GM12801 (cell line): ENCODE results near the gene ZNF280C.

Experiments
- TF ChIP-seq, protein P1 (sequence below): IDR thresholded peaks from one replicate; pipeline ENCODE4 v1.5.1; 2011; ENCODE audit warnings: control low read depth; ENCODE audit not compliant: insufficient read length; ENCODE audit errors: extremely low read depth

The ZNF280C gene

DNA sequence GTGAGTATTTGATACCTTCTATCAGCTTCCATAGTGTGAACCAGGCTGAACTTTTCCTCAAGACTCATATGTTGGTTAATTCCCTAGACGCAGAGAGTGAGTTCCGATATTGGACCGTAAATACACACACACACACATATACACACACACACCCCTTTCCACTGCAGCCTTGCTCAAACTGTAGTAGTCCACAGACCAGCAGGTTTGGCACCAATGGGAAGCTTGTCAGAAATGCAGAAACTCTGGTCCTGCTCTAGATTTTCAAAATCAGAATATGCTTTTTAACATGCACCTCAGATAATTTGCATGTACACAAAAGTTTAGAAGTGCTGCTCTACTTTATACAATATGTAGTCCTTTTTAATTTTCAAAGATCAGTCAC, 27.6 kb upstream of the ZNF280C start:
- TF ChIP-seq, protein P1, sequence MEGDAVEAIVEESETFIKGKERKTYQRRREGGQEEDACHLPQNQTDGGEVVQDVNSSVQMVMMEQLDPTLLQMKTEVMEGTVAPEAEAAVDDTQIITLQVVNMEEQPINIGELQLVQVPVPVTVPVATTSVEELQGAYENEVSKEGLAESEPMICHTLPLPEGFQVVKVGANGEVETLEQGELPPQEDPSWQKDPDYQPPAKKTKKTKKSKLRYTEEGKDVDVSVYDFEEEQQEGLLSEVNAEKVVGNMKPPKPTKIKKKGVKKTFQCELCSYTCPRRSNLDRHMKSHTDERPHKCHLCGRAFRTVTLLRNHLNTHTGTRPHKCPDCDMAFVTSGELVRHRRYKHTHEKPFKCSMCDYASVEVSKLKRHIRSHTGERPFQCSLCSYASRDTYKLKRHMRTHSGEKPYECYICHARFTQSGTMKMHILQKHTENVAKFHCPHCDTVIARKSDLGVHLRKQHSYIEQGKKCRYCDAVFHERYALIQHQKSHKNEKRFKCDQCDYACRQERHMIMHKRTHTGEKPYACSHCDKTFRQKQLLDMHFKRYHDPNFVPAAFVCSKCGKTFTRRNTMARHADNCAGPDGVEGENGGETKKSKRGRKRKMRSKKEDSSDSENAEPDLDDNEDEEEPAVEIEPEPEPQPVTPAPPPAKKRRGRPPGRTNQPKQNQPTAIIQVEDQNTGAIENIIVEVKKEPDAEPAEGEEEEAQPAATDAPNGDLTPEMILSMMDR, result no peak

DNA sequence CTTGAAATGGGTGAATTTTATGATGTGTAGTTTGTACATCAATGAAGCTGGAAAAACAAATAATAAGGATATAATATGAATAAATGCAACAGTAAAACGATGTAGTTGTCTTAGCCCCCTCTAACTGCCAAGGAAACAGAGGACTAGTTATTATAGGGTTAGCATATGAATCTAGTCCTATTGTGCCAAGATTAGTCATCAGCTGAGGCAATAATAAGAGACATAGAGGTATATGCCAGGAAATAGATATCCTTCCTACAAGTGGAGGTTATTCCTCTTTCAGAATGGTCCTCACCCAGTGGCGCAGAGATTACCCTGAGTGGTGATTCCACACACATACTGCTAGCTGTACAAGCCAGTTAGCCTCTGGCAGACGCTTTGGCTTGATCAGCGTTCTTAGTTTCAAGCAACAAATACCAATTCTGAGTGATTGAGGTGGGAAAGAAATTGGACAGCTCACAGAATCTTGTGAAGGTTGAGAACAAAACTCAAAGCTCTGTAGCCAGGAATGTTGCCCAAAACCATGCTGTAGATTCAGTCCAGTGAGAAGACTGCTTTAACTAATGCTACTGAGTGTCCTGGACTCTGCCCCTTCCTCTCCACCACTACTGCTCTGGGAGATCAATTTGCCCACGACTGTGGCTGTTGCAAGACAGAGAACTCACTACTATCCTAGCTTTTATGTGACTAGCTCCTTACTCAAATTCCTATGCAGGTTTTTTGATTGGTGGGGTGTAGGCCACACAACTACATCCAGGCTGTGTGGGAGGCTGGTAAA, 27.0 kb upstream of the ZNF280C start:
- TF ChIP-seq, protein P1, result no peak

DNA sequence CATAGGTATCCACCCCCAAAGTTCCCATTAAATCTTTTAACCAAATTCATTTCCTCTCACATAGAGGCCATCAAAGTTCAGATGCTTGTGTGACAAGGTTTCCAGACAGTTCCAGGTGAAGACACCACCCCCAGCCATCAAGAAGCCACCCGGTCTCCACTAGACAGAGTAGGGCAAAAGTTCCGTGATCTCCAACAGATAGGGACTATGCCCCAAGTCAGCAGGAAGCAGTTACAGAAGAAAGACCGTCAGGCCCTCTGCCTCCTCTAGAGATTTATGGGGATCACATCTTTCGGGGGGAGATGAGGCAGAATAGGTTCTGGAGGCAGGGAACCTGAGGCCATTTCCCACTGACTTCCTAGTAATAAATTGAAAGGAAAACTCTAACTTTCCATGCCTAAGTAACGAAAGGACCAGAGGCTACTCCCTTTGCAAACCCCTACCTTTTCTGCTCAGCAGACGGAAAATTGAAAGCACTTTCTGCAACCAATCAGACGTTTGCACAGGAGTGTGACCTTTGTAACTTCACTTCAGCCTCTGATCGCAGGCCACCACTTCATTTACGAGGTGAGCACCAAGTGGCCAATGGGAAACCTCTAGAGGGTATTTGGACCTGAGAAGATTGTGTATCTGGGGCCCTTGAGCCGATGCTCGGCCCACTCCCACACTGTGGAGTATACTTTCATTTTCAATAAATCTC, 18.5 kb upstream of the ZNF280C start:
- TF ChIP-seq, protein P1, result no peak

DNA sequence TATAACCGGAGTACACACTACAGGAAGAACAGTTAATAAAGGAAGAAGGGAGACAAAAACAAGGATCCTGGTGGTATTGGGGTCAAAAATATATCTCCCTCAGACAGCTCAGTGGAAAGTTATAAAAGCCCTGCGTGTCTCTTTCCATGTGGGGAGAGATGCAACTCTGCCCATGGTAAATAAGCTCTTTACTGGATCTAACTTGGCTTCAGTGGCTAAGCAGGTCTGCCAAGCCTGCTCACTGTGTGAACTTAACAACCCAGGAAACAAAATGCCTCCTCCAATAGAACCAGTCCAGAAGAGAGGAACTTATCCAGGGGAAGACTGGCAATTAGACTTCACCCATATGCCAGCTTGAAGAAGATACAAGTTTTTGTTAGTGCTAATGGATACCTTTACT, 17.0 kb upstream of the ZNF280C start:
- TF ChIP-seq, protein P1, result no peak

DNA sequence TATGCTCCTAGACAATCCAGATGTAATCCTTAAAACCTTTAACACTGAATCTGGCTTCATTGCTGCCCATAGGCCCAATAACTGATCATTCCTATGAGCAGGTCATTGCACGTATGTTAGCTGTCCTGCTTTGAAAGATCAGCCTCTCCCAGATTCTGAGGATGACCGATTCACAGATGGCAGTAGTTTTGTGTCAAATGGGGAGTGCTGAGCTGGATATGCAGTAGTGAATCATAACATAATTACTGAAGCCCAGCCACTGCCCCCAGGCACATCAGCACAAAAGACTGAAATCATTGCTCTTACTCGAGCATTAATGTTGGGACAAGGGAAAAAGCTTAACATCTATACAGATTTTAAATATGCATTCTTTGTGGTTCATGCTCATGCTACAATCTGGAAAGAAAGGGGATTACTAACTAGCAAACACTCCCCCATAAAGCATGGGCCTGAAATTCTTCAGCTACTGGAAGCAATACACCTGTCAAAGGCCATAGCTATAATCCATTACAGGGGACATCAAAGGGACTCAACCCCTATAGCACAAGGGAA, 16.4 kb upstream of the ZNF280C start:
- TF ChIP-seq, protein P1, result no peak

DNA sequence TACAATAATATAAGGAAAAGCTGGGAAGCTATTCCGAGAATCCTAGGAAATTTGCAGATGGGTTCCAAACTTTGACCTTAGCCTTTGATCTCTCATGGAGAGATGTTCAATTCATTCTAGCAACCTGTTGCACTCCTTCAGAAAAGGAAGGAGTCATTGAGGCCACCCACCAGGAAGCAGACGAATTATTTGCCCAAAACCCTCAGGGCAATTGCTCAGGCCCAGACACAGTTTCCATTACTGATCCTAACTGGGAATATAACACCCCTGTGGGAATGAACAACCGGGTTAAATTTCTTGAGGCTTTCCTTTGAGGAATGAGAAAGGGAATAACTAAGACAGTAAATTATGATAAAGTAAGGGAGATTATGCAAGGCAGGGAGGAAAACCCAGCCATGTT, 13.5 kb upstream of the ZNF280C start:
- TF ChIP-seq, protein P1, result no peak

DNA sequence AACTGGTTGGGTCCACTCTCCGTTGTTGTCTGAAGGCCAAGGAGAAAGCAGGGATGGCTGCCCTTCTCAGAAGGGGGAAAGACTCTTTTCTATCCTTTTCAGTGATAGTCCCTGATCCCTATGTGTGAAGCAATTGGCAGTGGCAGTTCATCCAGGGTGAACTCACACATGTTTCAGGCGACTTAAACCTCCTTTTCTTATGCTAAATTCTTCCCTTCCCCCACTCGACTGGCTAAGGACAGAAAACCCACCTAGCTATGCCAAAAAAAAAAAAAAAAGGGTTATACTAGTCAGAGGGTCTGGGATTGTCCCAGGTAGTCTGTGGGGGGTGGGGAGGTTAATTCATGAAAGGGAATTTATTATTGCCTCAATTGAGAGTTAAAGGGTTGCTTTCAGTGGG, 12.2 kb upstream of the ZNF280C start:
- TF ChIP-seq, protein P1, result no peak
